Tibial nerve (tissue), 4 donors: ENCODE data around the gene GBP2. TPM values are rescaled to one million over a fixed set of nuclear protein-coding genes. Genes with fewer than 3 reads are reported as not detected.

Source experiments
- DNase-seq, 2 donors: peaks; one replicate each; pipeline ENCODE4 v3.0.0-alpha.2; 2019; ENCODE audit warnings: low spot score in 2 of 2
- H3K27ac ChIP-seq, 4 donors: fragments of 200-600 bp; sonication (generic) in 3 of 4; one replicate each; pipeline ENCODE4 v1.5.1; 2017 to 2019; ENCODE audit warnings: mild to moderate bottlenecking in 1 of 4
- H3K27me3 ChIP-seq, 2 donors: fragments of 200-600 bp; sonication (generic) in 1 of 2; one replicate each; pipeline versions ENCODE4 v1.5.1 to v1.6.0; 2017 to 2019
- H3K36me3 ChIP-seq, 3 donors: fragments of 200-600 bp; sonication (generic); one replicate each; pipeline ENCODE4 v1.5.1; 2018 to 2019
- H3K4me1 ChIP-seq, 4 donors: fragments of 200-600 bp; sonication (generic) in 3 of 4; one replicate each; pipeline ENCODE4 v1.5.1; 2017 to 2019
- H3K4me3 ChIP-seq, 4 donors: fragments of 200-600 bp; sonication (generic) in 3 of 4; one replicate each; pipeline ENCODE4 v1.5.1; 2017 to 2019; ENCODE audit warnings: mild to moderate bottlenecking in 1 of 4, moderate library complexity in 1 of 4
- H3K9me3 ChIP-seq, 4 donors: fragments of 200-600 bp; sonication (generic) in 3 of 4; one replicate each; pipeline ENCODE4 v1.5.1; 2017 to 2019
- CTCF ChIP-seq, 5 experiments: fragments of 200-600 bp in 3 of 5; fragments of 450-650 bp in 2 of 5; sonication (generic) in 3 of 5; IDR thresholded peaks; one replicate each; pipeline ENCODE4 v1.5.1; 2016 to 2019; ENCODE audit warnings: antibody characterized with exemption in 5 of 5, mild to moderate bottlenecking in 3 of 5, moderate library complexity in 2 of 5
- EP300 ChIP-seq, 2 donors: sonication (generic); formaldehyde crosslinking; IDR thresholded peaks; one replicate each; pipeline ENCODE4 v1.6.1; 2017; ENCODE audit warnings: antibody characterized with exemption in 2 of 2, mild to moderate bottlenecking in 1 of 2
- POLR2A ChIP-seq, 2 donors: fragments of 450-650 bp; IDR thresholded peaks; one replicate each; pipeline ENCODE4 v1.6.1; 2017; ENCODE audit warnings: antibody characterized with exemption in 2 of 2, mild to moderate bottlenecking in 2 of 2, moderate library complexity in 2 of 2
- WGBS, 2 donors: methylation state at CpG; one replicate each; pipeline ENCODE4 v1.1.5; 2018; 5-methylcytosine and 5-hydroxymethylcytosine counted together
- total RNA-seq, 4 donors: library from RNA; depleted of rRNA; stranded (reverse); fragments of >200 nt; gene quantifications; one replicate each; pipeline ENCODE4 v1.1.0, GENCODE V29; 2016

The GBP2 gene
- total RNA-seq, 4 donors from 2014 or later = 46.7 to 71.0 (median 55.5) TPM

- H3K27me3 ChIP-seq = no peaks in the 10 kb centered on the region
- H3K4me1 ChIP-seq = no peaks in the 10 kb centered on the region
- no peak overlapping the region for H3K27ac ChIP-seq
- peaks cover 0 to 54% (median 16%) of the 10 kb centered on the region in 3 donors for H3K36me3 ChIP-seq
- H3K9me3 ChIP-seq = no peaks in the 10 kb centered on the region
- DNase-seq = no peak
- no peak for TF ChIP-seq POLR2A (IDR thresholded peaks at IDR 0.05)
- TF ChIP-seq CTCF (IDR thresholded peaks at IDR 0.05) = no peak
- TF ChIP-seq EP300 (IDR thresholded peaks at IDR 0.05) = no peak
- WGBS, 2 donors = 89 to 90% methylated on average over 2 of the region's 2 CpGs
- no peak overlapping the region for H3K4me3 ChIP-seq
These were observed 21.8 kb downstream of the GBP2 start for GRCh38 chr1:89104147-89104546.

- Histone ChIP-seq H3K27ac (no peak overlapping the region), H3K36me3 (peaks cover 0 to 33% (median 12%) of the 10 kb centered on the region in 3 donors), H3K9me3 (no peaks in the 10 kb centered on the region), H3K27me3 (no peaks in the 10 kb centered on the region), H3K4me3 (no peak overlapping the region), H3K4me1 (no peaks in the 10 kb centered on the region)
- DNase-seq = no peak
- TF ChIP-seq EP300 (IDR thresholded peaks at IDR 0.05) (no peak), POLR2A (IDR thresholded peaks at IDR 0.05) (no peak), CTCF (IDR thresholded peaks at IDR 0.05) (no peak)
These were observed 23.9 kb downstream of the GBP2 start for GRCh38 chr1:89102021-89102420.

- TF ChIP-seq EP300 (IDR thresholded peaks at IDR 0.05) (no peak), POLR2A (IDR thresholded peaks at IDR 0.05) (no peak), CTCF (IDR thresholded peaks at IDR 0.05) (no peak)
- 95 to 96% methylated on average over 3 of the region's 3 CpGs for WGBS, 2 donors
- H3K27ac ChIP-seq = no peak overlapping the region
These were observed 25.5 kb downstream of the GBP2 start for GRCh38 chr1:89100412-89100811.

GRCh38 chr1:89098857-89099256 lies 27.1 kb downstream of the GBP2 start:
- H3K27ac ChIP-seq = no peak overlapping the region
- TF ChIP-seq POLR2A (IDR thresholded peaks at IDR 0.05) (no peak), CTCF (IDR thresholded peaks at IDR 0.05) (no peak), EP300 (IDR thresholded peaks at IDR 0.05) (no peak)
- no peak for DNase-seq
- no peak overlapping the region for H3K4me3 ChIP-seq
- peaks cover 0 to 5% (median 2%) of the 10 kb centered on the region in 4 donors for H3K9me3 ChIP-seq
- H3K4me1 ChIP-seq = no peaks in the 10 kb centered on the region
- H3K27me3 ChIP-seq = no peaks in the 10 kb centered on the region
- WGBS, 2 donors = 77 to 79% methylated on average over 3 of the region's 3 CpGs
- H3K36me3 ChIP-seq = peaks cover 0 to 1% (median 0%) of the 10 kb centered on the region in 3 donors

More at GRCh38 chr1:89100412-89100811, 25.5 kb downstream of the GBP2 start:
- no peak overlapping the region for H3K4me3 ChIP-seq
- H3K4me1 ChIP-seq = no peaks in the 10 kb centered on the region
- H3K27me3 ChIP-seq = no peaks in the 10 kb centered on the region
- DNase-seq = no peak
- H3K9me3 ChIP-seq = peaks cover 0 to 5% (median 2%) of the 10 kb centered on the region in 4 donors
- peaks cover 0 to 17% (median 7%) of the 10 kb centered on the region in 3 donors for H3K36me3 ChIP-seq

GRCh38 chr1:89095737-89096136 lies 30.2 kb downstream of the GBP2 start:
- no peak for DNase-seq
- Histone ChIP-seq H3K4me1 (no peaks in the 10 kb centered on the region), H3K27me3 (no peaks in the 10 kb centered on the region), H3K27ac (no peak overlapping the region), H3K36me3 (no peaks in the 10 kb centered on the region), H3K4me3 (no peak overlapping the region), H3K9me3 (peaks cover 0 to 5% (median 2%) of the 10 kb centered on the region in 4 donors)
- TF ChIP-seq POLR2A (IDR thresholded peaks at IDR 0.05) (no peak), CTCF (IDR thresholded peaks at IDR 0.05) (no peak)
- 86 to 91% methylated on average over 2 of the region's 2 CpGs for WGBS, 2 donors
